ACHN (cell line): ENCODE results near the gene MROH7.

Experiments used
- DNase-seq: peaks from one replicate; pipeline ENCODE4 v3.0.0-alpha.2; 2015
- in situ Hi-C: cut with HindIII; loops from 2 replicates; pipeline ENCODE4 v1.10.0; 2017; ENCODE audit warnings: low sequenced_read_pairs, low pct_ligation_motif_present, low pct_unique_long_range_greater_than_20kb

Gene MROH7

DNA sequence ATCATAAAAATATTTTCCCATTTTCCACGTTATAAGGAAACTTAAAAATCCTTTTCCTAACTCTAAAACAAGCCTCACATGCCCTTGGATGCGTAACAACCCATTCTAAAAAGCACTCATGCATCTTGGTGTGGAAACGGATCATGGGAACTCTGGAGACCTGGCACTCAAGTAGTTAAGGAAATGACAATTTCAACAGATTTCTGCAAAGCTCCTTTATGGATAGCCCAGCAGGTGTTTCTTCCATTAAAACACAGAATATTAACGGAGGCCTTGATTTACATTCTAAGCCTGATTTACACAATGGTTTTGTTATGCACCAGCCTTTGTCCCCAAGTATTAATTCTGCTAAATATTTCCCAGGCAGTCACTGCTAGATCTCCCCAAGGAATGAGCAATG is 109.8 kb downstream of the MROH7 start:
- DNase-seq = no peak
- in situ Hi-C loops = no loop called here

GRCh38 chr1:54754045-54754444 is 112.5 kb downstream of the MROH7 start:
- in situ Hi-C loops = no loop called here
- no peak for DNase-seq

DNA sequence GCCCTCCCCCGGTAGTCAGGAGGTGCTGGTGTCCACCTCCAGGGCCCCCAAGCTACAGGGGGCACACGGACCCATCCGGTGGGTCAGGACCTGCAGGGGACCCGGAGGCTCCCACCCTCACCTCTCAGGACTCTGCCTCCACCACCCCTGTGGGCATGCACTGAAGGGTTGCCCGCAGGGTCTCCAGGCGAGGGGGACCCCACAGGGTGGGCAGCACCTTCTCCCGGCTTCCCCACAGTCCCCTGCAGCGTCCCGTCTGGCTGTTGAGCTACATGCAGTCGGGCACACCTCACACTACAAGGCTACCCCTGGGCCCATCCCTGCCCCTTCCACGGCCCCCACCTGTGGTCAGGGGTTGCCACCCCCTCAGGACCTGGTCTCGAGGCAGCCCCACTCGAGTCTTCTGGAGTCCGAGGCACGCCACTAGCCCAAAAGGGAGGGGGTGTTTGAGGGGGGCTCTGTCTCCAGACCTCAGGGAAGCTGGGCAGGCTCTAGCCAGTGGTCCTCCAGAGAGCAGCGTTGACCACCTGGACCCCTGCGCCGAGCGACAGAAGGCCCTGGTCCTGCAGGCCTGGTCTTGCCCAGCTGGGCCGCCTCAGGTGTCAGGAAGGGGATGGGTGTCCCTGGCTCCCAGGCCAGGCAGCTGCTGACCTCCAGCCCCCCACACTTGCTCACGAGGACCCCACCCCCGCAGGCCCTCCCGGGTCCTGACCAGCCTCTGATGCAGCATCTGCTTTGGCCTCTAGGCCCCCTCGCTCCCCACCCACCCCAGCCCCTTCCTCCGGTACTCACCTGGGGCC is 113.1 kb downstream of the MROH7 start:
- no peak for DNase-seq
- in situ Hi-C loops = no loop called here

- in situ Hi-C loops = no loop called here
- no peak for DNase-seq
These were observed 116.2 kb downstream of the MROH7 start for GRCh38 chr1:54757833-54758232.

- DNase-seq = no peak
These were observed 117.2 kb downstream of the MROH7 start for GRCh38 chr1:54758678-54759348.

More at GRCh38 chr1:54758678-54759348, 117.2 kb downstream of the MROH7 start:
- in situ Hi-C loops = no loop called here
